ENCODE data around the gene MRPL53. TPM values are rescaled to one million over a fixed set of nuclear protein-coding genes. Genes with fewer than 3 reads are reported as not detected.

MRPL53 gene
- total and polyA plus RNA-seq, 2 of the 8 experiments (the other 6 are each of a cell fraction or from before 2014, with no cell fraction given) = 36.6 to 46.3 TPM

GRCh38 chr2:74482801-74483674 is 10.6 kb upstream of the MRPL53 start, which contains the start of the genes CCDC142 and TTC31 (continued):
- TF ChIP-seq ATF3 (IDR thresholded peaks at IDR 0.05; ENCODE audit: insufficient read depth, low read depth, low read length) = no peak
